ENCODE measurements around the gene LEO1. TPM values are rescaled to one million over a fixed set of nuclear protein-coding genes. Genes with fewer than 3 reads are reported as not detected.

LEO1 gene
- total RNA-seq, 4 donors from 2014 or later, result 6.7 to 14.8 (median 11.7) TPM

GRCh38 chr15:52010633-52011595, 39.3 kb upstream of the LEO1 start:
- no peaks in the 10 kb centered on the region for H3K27me3 ChIP-seq
- H3K36me3 ChIP-seq, result no peaks in the 10 kb centered on the region
- intact Hi-C loops (cut with DNase I; ENCODE audit: low total_unique reads) (no loop called here), in situ Hi-C loops (cut with MboI; ENCODE audit: low sequenced_read_pairs in 4 of 4) (no loop called here)
- DNase-seq, result peak; percentile 62 to 67
- H3K4me1 ChIP-seq, result peaks cover 0 to 35% of the 10 kb centered on the region in 2 donors
- ATAC-seq, result peak; percentile 81 to 90
- H3K4me3 ChIP-seq, result no peak overlapping the region
- no peak for TF ChIP-seq CTCF (IDR thresholded peaks at IDR 0.05 in 4 of 5, conservative IDR thresholded peaks at IDR 0.05 in 1 of 5)
- TF ChIP-seq POLR2A (IDR thresholded peaks at IDR 0.05), result no peak
- H3K9me3 ChIP-seq, result no peaks in the 10 kb centered on the region
- peak overlapping the region; percentile 26 to 83 (median 50) for H3K27ac ChIP-seq

GRCh38 chr15:52008698-52009434, 37.3 kb upstream of the LEO1 start:
- H3K4me1 ChIP-seq, result peaks cover 0 to 36% of the 10 kb centered on the region in 2 donors
- in situ Hi-C loops (cut with MboI; ENCODE audit: low sequenced_read_pairs in 4 of 4) (no loop called here), intact Hi-C loops (cut with DNase I; ENCODE audit: low total_unique reads) (no loop called here)
- no peak overlapping the region for H3K27ac ChIP-seq
- no peaks in the 10 kb centered on the region for H3K27me3 ChIP-seq
- H3K9me3 ChIP-seq, result no peaks in the 10 kb centered on the region
- DNase-seq (no peak), ATAC-seq (no peak)
- TF ChIP-seq POLR2A (IDR thresholded peaks at IDR 0.05), result no peak
- no peak for TF ChIP-seq CTCF (IDR thresholded peaks at IDR 0.05 in 4 of 5, conservative IDR thresholded peaks at IDR 0.05 in 1 of 5)
- H3K36me3 ChIP-seq, result no peaks in the 10 kb centered on the region
- no peak overlapping the region for H3K4me3 ChIP-seq

- DNase-seq (no peak), ATAC-seq (no peak)
- Histone ChIP-seq H3K36me3 (no peaks in the 10 kb centered on the region), H3K4me1 (peaks cover 0 to 36% of the 10 kb centered on the region in 2 donors), H3K27ac (no peak overlapping the region), H3K9me3 (no peaks in the 10 kb centered on the region), H3K4me3 (no peak overlapping the region), H3K27me3 (no peaks in the 10 kb centered on the region)
- in situ Hi-C loops (cut with MboI; ENCODE audit: low sequenced_read_pairs in 4 of 4), result no loop called here
- TF ChIP-seq POLR2A (IDR thresholded peaks at IDR 0.05) (no peak), CTCF (IDR thresholded peaks at IDR 0.05 in 4 of 5, conservative IDR thresholded peaks at IDR 0.05 in 1 of 5) (no peak)
- intact Hi-C loops (cut with DNase I; ENCODE audit: low total_unique reads), result no loop called here
Measured at GRCh38 chr15:52008359-52008697, 36.8 kb upstream of the LEO1 start.

- no peak for ATAC-seq
- no peaks in the 10 kb centered on the region for H3K9me3 ChIP-seq
- TF ChIP-seq POLR2A (IDR thresholded peaks at IDR 0.05) (no peak), CTCF (IDR thresholded peaks at IDR 0.05 in 4 of 5, conservative IDR thresholded peaks at IDR 0.05 in 1 of 5) (no peak)
- DNase-seq, result no peak
- H3K27ac ChIP-seq, result peak overlapping the region in 3 of 4 donors; percentile 29 to 67 (median 56)
- H3K4me1 ChIP-seq, result peaks cover 0 to 28% of the 10 kb centered on the region in 2 donors
- no peaks in the 10 kb centered on the region for H3K36me3 ChIP-seq
- in situ Hi-C loops (cut with MboI; ENCODE audit: low sequenced_read_pairs in 4 of 4), result no loop called here
- intact Hi-C loops (cut with DNase I; ENCODE audit: low total_unique reads), result no loop called here
- no peak overlapping the region for H3K4me3 ChIP-seq
- H3K27me3 ChIP-seq, result no peaks in the 10 kb centered on the region
Measured at GRCh38 chr15:52006702-52007340, 35.2 kb upstream of the LEO1 start.

All from gastrocnemius medialis (tissue), 4 donors.